ENCODE data around the gene CGB2. TPM values are rescaled to one million over a fixed set of nuclear protein-coding genes. Genes with fewer than 3 reads are reported as not detected.
"Not testable (repeated sequence)": the region's sequence is repeated elsewhere in the genome, so short reads cannot be mapped to it uniquely, and the experiment has no call there.

Gene CGB2
- total and polyA plus RNA-seq, 2 donors from 2014 or later = not detected

DNA sequence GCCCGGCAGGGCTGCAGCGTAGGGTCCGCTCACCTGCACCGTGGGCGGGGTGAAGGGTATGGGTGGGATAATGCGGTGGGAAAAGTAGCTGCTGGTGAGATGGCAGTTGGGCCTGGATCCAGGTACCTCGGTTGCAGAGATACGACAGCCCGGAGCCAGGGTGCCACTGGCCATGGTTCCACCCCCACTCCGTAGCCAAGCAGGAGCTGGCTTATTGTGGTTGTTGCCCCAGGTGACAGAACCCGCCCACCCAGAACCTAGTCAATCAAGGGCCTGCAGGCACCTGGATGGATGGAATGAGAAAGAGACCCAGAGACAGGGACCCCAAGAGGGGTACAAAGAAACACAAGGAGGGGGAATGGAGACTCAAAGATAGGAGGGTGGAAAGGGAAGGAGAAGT lies 11.3 kb upstream of the CGB2 start:
- H3K9me3 ChIP-seq (ENCODE audit: control insufficient read depth in 2 of 3, insufficient read depth in 1 of 3, low read length in 3 of 3) = no peaks in the 10 kb centered on the region
- H3K27me3 ChIP-seq (ENCODE audit: control insufficient read depth, insufficient read depth, low read length) = no peaks in the 10 kb centered on the region
- intact Hi-C loops (cut with DNase I) = no loop called here
- peak in 2 of 5 donors; percentile 8 to 38 for DNase-seq
- peaks cover 0 to 6% (median 0%) of the 10 kb centered on the region in 3 donors for H3K4me1 ChIP-seq (ENCODE audit: control insufficient read depth in 2 of 3, insufficient read depth in 2 of 3, low read depth in 1 of 3, low read length in 3 of 3)
- H3K36me3 ChIP-seq (ENCODE audit: control insufficient read depth in 2 of 3, insufficient read depth in 3 of 3, low read length in 3 of 3) = no peaks in the 10 kb centered on the region
- TF ChIP-seq, protein P1, sequence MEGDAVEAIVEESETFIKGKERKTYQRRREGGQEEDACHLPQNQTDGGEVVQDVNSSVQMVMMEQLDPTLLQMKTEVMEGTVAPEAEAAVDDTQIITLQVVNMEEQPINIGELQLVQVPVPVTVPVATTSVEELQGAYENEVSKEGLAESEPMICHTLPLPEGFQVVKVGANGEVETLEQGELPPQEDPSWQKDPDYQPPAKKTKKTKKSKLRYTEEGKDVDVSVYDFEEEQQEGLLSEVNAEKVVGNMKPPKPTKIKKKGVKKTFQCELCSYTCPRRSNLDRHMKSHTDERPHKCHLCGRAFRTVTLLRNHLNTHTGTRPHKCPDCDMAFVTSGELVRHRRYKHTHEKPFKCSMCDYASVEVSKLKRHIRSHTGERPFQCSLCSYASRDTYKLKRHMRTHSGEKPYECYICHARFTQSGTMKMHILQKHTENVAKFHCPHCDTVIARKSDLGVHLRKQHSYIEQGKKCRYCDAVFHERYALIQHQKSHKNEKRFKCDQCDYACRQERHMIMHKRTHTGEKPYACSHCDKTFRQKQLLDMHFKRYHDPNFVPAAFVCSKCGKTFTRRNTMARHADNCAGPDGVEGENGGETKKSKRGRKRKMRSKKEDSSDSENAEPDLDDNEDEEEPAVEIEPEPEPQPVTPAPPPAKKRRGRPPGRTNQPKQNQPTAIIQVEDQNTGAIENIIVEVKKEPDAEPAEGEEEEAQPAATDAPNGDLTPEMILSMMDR (IDR thresholded peaks at IDR 0.05; ENCODE audit: borderline replicate concordance, extremely low read depth, insufficient read depth) = no peak
- FAIRE-seq = no peak
- no peak overlapping the region for H3K9ac ChIP-seq (ENCODE audit: low read length in 3 of 3)
- no peak overlapping the region for H3K4me3 ChIP-seq (ENCODE audit: low read length in 3 of 3)
- H3K27ac ChIP-seq (ENCODE audit: low read depth in 2 of 2, low read length in 2 of 2) = no peak overlapping the region

DNA sequence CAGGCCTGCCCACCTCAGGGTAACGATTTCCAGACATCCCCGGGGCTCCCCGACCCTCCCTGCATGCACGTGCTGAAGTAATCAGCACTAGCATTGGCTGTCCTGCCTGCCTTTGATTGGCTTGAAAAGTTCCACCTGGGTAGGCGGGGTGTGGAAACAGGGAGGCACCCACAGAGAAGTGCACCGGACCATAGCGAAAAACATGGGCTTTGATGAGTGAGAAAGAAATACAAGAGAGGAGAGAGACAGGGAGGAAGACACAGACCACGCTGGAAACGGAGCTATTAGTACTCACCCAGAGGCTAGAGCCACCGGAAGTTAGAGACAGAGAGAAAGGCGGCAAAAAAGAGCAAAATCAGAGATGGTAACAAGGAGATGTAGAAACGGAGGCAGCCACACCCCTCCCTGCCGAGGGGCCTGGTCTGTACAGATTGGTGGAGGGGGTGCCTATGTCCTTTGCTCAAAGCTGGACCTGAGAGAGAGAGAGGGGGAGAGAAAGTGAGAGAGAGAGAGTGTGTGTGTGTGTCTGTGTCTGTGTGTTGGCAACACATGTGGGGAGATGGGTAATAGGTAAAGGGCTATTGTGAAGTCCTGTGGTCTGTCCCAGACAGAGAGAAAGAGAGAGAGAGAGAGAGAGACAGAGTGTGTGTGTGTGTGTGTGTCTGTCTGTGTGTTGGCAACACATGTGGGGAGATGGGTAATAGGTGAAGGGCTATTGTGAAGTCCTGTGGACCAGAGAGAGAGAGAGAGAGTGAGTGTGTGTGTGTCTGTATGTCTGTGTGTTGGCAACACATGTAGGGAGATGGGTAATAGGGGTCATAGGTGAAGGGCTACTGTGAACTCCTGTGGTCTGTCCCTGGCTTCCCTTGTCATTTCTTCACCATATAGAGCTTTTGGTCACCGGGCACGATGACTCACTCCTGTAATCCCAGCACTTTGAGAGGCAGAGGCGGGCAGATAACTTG lies 10.5 kb upstream of the CGB2 start:
- H3K27me3 ChIP-seq (ENCODE audit: control insufficient read depth, insufficient read depth, low read length) = no peaks in the 10 kb centered on the region
- peaks cover 0 to 6% (median 0%) of the 10 kb centered on the region in 3 donors for H3K4me1 ChIP-seq (ENCODE audit: control insufficient read depth in 2 of 3, insufficient read depth in 2 of 3, low read depth in 1 of 3, low read length in 3 of 3)
- TF ChIP-seq, protein P1 (IDR thresholded peaks at IDR 0.05; ENCODE audit: borderline replicate concordance, extremely low read depth, insufficient read depth) = no peak
- no peak overlapping the region for H3K27ac ChIP-seq (ENCODE audit: low read depth in 2 of 2, low read length in 2 of 2)
- intact Hi-C loops (cut with DNase I) = no loop called here
- no peaks in the 10 kb centered on the region for H3K36me3 ChIP-seq (ENCODE audit: control insufficient read depth in 2 of 3, insufficient read depth in 3 of 3, low read length in 3 of 3)
- DNase-seq (peak in 4 of 5 donors; percentile 52 to 66 (median 57)), FAIRE-seq (no peak)
- no peak overlapping the region for H3K4me3 ChIP-seq (ENCODE audit: low read length in 3 of 3)
- H3K9ac ChIP-seq (ENCODE audit: low read length in 3 of 3) = no peak overlapping the region
- no peaks in the 10 kb centered on the region for H3K9me3 ChIP-seq (ENCODE audit: control insufficient read depth in 2 of 3, insufficient read depth in 1 of 3, low read length in 3 of 3)

DNA sequence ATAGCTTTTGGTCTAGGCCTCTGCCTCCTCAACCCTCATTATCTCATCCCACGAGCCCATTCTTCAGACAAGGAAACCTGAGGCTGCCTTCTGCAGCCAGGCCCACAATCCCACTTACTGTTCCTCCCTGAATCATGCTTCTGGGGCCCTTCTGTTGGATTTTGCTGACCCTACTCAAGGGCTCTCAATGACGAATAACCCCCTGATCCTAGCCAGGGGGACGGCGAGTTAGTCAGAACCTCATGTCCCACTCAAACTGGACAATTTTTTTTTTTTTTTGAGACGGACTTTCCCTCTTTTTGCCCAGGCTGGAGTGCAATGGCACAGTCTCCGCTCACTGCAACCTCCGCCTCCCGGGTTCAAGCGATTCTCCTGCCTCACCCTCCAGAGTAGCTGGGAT lies 9.6 kb upstream of the CGB2 start:
- Histone ChIP-seq H3K4me1 (ENCODE audit: control insufficient read depth in 2 of 3, insufficient read depth in 2 of 3, low read depth in 1 of 3, low read length in 3 of 3) (peaks cover 0 to 6% (median 0%) of the 10 kb centered on the region in 3 donors), H3K27ac (ENCODE audit: low read depth in 2 of 2, low read length in 2 of 2) (no peak overlapping the region), H3K36me3 (ENCODE audit: control insufficient read depth in 2 of 3, insufficient read depth in 3 of 3, low read length in 3 of 3) (no peaks in the 10 kb centered on the region), H3K4me3 (ENCODE audit: low read length in 3 of 3) (no peak overlapping the region), H3K27me3 (ENCODE audit: control insufficient read depth, insufficient read depth, low read length) (no peaks in the 10 kb centered on the region), H3K9me3 (ENCODE audit: control insufficient read depth in 2 of 3, insufficient read depth in 1 of 3, low read length in 3 of 3) (no peaks in the 10 kb centered on the region), H3K9ac (ENCODE audit: low read length in 3 of 3) (no peak overlapping the region)
- TF ChIP-seq, protein P1 (IDR thresholded peaks at IDR 0.05; ENCODE audit: borderline replicate concordance, extremely low read depth, insufficient read depth) = no peak
- FAIRE-seq (no peak), DNase-seq (no peak)
- intact Hi-C loops (cut with DNase I) = no loop called here

DNA sequence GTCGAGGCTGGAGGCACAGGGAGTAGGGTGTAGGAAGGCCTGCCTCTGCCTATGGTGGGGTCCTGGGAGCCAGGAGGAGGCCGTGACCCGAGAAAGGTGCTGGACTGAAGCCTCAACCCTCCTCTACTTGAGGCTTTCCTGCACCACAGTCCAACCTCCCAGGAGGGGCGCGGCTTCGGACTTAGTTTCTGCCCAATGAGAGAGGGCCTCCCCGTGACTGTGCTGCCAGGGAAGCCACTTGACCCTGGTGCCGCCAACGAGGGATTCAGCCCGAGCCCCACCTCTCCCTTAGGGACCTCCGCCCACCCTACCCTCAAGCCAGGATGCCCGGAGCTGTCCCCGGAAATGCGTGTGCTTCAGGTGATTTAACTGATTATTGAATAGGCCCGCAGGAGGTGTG lies 7.5 kb upstream of the CGB2 start, which contains the start of gene CGB3:
Gene CGB3, minus strand, starts transcription at position 101 of the 400 bp plus-strand sequence. CDS start 362 bp downstream, outside the sequence.
- H3K27me3 ChIP-seq (ENCODE audit: control insufficient read depth, insufficient read depth, low read length); H3K27ac ChIP-seq (ENCODE audit: low read depth in 2 of 2, low read length in 2 of 2); H3K36me3 ChIP-seq (ENCODE audit: control insufficient read depth in 2 of 3, insufficient read depth in 3 of 3, low read length in 3 of 3); H3K9me3 ChIP-seq (ENCODE audit: control insufficient read depth in 2 of 3, insufficient read depth in 1 of 3, low read length in 3 of 3); H3K4me1 ChIP-seq (ENCODE audit: control insufficient read depth in 2 of 3, insufficient read depth in 2 of 3, low read depth in 1 of 3, low read length in 3 of 3); intact Hi-C loops (cut with DNase I); FAIRE-seq; H3K4me3 ChIP-seq (ENCODE audit: low read length in 3 of 3); H3K9ac ChIP-seq (ENCODE audit: low read length in 3 of 3); DNase-seq: not testable (repeated sequence)

DNA sequence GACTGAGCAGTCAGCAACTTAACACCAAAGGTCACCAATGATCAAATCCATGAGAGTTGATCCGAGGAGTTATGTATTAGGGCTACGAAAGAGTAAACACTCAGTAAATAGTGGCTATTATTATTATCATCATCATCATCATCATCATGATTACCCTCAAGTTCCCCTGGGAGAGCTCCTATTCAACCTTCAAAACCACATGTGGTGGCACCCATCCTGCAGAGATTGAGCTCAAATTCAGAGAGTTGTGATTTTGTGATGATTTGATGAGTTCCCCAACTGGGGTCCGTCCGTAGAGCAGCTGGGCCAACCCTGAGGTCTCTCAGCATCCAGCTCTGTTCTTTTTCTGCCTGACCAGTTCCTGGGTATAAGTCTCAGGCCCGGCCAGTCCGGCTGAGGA lies 6.6 kb upstream of the CGB2 start:
- H3K27ac ChIP-seq (ENCODE audit: low read depth in 2 of 2, low read length in 2 of 2); FAIRE-seq; DNase-seq; H3K4me1 ChIP-seq (ENCODE audit: control insufficient read depth in 2 of 3, insufficient read depth in 2 of 3, low read depth in 1 of 3, low read length in 3 of 3); H3K4me3 ChIP-seq (ENCODE audit: low read length in 3 of 3); H3K36me3 ChIP-seq (ENCODE audit: control insufficient read depth in 2 of 3, insufficient read depth in 3 of 3, low read length in 3 of 3); H3K9ac ChIP-seq (ENCODE audit: low read length in 3 of 3); intact Hi-C loops (cut with DNase I); H3K27me3 ChIP-seq (ENCODE audit: control insufficient read depth, insufficient read depth, low read length); H3K9me3 ChIP-seq (ENCODE audit: control insufficient read depth in 2 of 3, insufficient read depth in 1 of 3, low read length in 3 of 3): not testable (repeated sequence)

DNA sequence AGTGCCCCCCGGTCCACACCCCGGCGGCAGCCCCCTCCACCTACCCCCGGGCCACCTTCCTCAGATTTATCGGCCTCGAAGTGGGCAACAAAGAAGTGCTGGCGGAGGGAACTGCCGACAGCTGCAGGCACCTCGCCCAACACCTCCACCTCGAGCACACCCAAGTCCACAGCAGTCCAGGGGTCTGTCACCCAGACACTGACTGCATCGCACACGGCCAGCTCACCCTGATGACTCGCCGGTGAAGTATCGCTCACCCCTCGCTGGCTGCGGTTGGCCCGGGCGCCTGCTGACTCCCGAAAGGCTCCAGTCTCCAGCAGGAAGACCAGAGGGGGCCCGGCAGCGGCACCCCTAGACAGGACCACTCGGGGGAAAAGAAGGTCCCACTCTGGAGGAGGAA lies 6.1 kb upstream of the CGB2 start:
- H3K27ac ChIP-seq (ENCODE audit: low read depth in 2 of 2, low read length in 2 of 2); intact Hi-C loops (cut with DNase I); H3K4me3 ChIP-seq (ENCODE audit: low read length in 3 of 3); FAIRE-seq; H3K27me3 ChIP-seq (ENCODE audit: control insufficient read depth, insufficient read depth, low read length); H3K4me1 ChIP-seq (ENCODE audit: control insufficient read depth in 2 of 3, insufficient read depth in 2 of 3, low read depth in 1 of 3, low read length in 3 of 3); H3K9me3 ChIP-seq (ENCODE audit: control insufficient read depth in 2 of 3, insufficient read depth in 1 of 3, low read length in 3 of 3); DNase-seq; H3K9ac ChIP-seq (ENCODE audit: low read length in 3 of 3); H3K36me3 ChIP-seq (ENCODE audit: control insufficient read depth in 2 of 3, insufficient read depth in 3 of 3, low read length in 3 of 3): not testable (repeated sequence)

Measured in kidney (tissue), 14 donors.